Activated CD4-positive, alpha-beta memory T cell treated with anti-CD3 and anti-CD28 coated beads for 36 hours (primary cell): ENCODE results near the gene KRT12. TPM values are rescaled to one million over a fixed set of nuclear protein-coding genes. Genes with fewer than 3 reads are reported as not detected.
A peak's percentile ranks its signal among the peaks of the same experiment; 100 is the strongest.

Experiments used
- CTCF ChIA-PET: fragments of 350-600 bp; sonication (Branson Sonifier 250); formaldehyde crosslinking; loops from one replicate; lab custom pipeline; 2021; ENCODE audit warnings: antibody characterized with exemption, inconsistent platforms; lab: Charles Lee
- POLR2A ChIA-PET: fragments of 350-600 bp; sonication (Branson Sonifier 250); formaldehyde crosslinking; loops from one replicate; lab custom pipeline; 2021; ENCODE audit warnings: antibody characterized with exemption; lab: Charles Lee
- DNase-seq: peaks from one replicate; pipeline ENCODE4 v3.0.0-alpha.2; 2020
- H3K27ac Mint-ChIP-seq: one replicate; pipeline ENCODE4 v1.8.0; 2021; ENCODE audit warnings: mixed read lengths
- H3K27me3 Mint-ChIP-seq: one replicate; pipeline ENCODE4 v1.8.0; 2021; ENCODE audit warnings: mixed read lengths
- H3K36me3 Mint-ChIP-seq: one replicate; pipeline ENCODE4 v1.8.0; 2021; ENCODE audit warnings: mixed read lengths
- H3K4me1 Mint-ChIP-seq: one replicate; pipeline ENCODE4 v1.8.0; 2021; ENCODE audit warnings: low read depth, mixed read lengths
- H3K4me3 Mint-ChIP-seq: one replicate; pipeline ENCODE4 v1.8.0; 2021; ENCODE audit warnings: mild to moderate bottlenecking, mixed read lengths
- H3K9me3 Mint-ChIP-seq: one replicate; pipeline ENCODE4 v1.8.0; 2021; ENCODE audit warnings: mixed read lengths
- intact Hi-C: fragments of 100-400 bp; cut with micrococcal nuclease; formaldehyde crosslinking; loops from one replicate; pipeline ENCODE4 v1.15.1; 2023
- total RNA-seq, 2 experiments: library from RNA; stranded (reverse); gene quantifications; one replicate each; pipeline ENCODE4 v1.2.3, GENCODE V29; 2021

Gene KRT12
- not detected for total RNA-seq

DNA sequence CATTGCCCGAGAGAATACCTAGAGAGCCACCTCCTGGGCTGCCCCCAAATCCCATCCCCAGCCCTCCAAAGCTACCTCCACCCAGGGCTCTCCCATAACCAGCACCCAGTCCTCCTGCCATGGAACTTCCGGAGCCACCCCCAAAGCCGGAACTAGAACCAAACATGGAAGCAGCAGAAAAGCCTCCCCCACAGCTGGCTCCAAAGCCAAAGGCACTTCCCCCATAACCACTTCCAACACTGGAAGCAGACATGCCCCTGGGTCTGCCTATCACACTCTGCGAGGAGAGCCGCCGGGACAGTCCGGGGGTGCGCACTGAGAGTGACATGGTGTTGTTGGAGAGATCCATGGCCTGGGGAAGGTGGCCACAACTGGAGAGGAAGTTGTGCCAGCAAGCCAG is at the start of gene KRT12:
Gene KRT12, minus strand, starts transcription at position 386 of the 400 bp plus-strand sequence. Its CDS starts 37 bp downstream, at position 349.
- no peaks in the 10 kb centered on the region for H3K36me3 Mint-ChIP-seq
- no peaks in the 10 kb centered on the region for H3K9me3 Mint-ChIP-seq
- peaks cover 11% of the 10 kb centered on the region for H3K27me3 Mint-ChIP-seq
- H3K4me3 Mint-ChIP-seq, result no peak within 1 kb of the TSS
- H3K27ac Mint-ChIP-seq, result no peak within 1 kb of the TSS
- intact Hi-C loops, result no loop called here
- POLR2A ChIA-PET, result no interaction called here
- CTCF ChIA-PET, result interaction anchor here (0.9 kb wide), 1 partner anchor 10 kb away, joined by 3 read pairs; no protein-coding TSS in a partner anchor
- DNase-seq, result no peak
- H3K4me1 Mint-ChIP-seq, result no peaks in the 10 kb centered on the region

DNA sequence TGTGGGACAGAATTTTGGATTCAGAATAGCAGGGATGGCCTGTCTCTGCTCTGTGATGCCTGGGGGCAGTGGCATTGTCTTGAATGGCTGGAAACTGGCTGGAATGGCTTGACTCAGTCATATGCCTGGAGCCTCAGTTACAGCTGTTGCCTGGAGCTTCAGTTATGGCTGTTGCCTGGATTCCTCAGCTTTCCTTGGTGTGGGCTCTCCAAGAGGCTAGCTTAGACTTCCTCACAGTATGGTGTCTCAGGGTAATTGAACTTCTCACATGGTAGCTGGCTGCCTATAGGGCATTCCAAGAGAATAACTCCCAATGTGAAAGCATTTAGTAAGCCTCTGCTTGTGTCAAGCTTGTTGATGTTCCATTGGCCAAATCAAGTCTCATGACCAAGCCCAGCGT is 49.3 kb upstream of the KRT12 start:
- ChIA-PET CTCF (interaction anchor here (1.0 to 2.0 kb wide), 6 partner anchors 634 to 749 kb away, joined by 3 to 5 read pairs (median 4); no protein-coding TSS in a partner anchor), POLR2A (no interaction called here)
- no peak overlapping the region for H3K4me3 Mint-ChIP-seq

DNA sequence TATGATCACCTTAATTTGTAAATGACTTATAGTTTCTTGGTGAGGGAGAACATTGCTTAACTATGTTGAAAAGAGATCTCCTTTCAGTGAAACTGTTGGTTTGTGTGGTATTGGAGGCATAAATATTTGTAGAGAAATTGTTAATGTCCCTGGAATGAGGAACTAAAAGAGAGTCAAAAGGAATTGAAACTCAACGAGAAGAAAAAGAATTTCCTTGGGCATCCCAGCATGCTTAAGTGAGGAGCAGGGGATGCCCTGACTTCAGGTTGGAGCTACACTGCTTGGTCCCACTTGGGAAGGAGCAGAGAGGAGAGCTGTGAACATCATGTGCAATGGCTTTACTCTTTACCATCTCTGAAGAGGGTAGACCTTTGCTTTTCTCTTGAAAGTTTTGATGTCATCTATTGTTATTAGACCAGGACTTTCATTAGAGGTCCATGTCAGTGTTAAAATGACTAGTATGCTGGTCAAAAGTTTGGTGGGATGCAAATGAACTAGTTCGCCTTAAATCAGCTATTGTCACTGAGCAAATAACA is 48.8 kb upstream of the KRT12 start:
- intact Hi-C loops, result loop anchor here (5.0 kb wide), 1 partner anchor 422 kb away; no protein-coding TSS in a partner anchor
- DNase-seq, result no peak
- ChIA-PET POLR2A (interaction anchor here (0.6 kb wide), 1 partner anchor 628 kb away, joined by 3 read pairs; no protein-coding TSS in a partner anchor), CTCF (interaction anchor here (0.6 to 2.0 kb wide), 5 partner anchors 123 to 748 kb away, joined by 3 to 5 read pairs (median 3); no protein-coding TSS in a partner anchor)
- Mint-ChIP-seq H3K27ac (no peak overlapping the region), H3K27me3 (peaks cover 3% of the 10 kb centered on the region), H3K36me3 (no peaks in the 10 kb centered on the region), H3K4me1 (peaks cover 7% of the 10 kb centered on the region), H3K9me3 (no peaks in the 10 kb centered on the region), H3K4me3 (no peak overlapping the region)

More for the DNA sequence above, 49.3 kb upstream of the KRT12 start:
- no peak overlapping the region for H3K27ac Mint-ChIP-seq
- no peaks in the 10 kb centered on the region for H3K9me3 Mint-ChIP-seq
- intact Hi-C loops, result loop anchor here (5.0 kb wide), 1 partner anchor 421 kb away; no protein-coding TSS in a partner anchor
- peaks cover 11% of the 10 kb centered on the region for H3K4me1 Mint-ChIP-seq
- peaks cover 3% of the 10 kb centered on the region for H3K27me3 Mint-ChIP-seq
- no peaks in the 10 kb centered on the region for H3K36me3 Mint-ChIP-seq
- DNase-seq, result no peak

DNA sequence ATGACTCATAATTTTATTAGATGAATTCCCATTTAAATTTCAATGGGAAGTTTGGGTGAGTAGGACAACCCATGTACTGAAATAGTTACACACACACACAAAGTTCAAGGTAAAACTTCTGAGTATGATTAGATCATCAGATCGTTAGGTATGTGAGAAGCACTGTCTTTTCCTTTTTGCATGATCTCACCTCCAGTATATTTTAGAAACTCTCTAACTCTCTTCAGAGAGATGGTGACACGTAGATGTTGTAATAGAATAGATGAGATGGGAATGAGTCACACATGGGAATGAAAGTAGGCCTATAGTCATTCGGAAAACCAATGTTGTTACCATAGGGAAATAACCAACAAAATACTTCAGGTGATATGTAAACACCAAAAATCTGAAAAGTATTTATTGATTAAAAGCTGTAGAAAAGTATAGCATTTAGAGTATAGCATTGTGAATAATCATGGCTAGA is 48.2 kb upstream of the KRT12 start:
- peaks cover 3% of the 10 kb centered on the region for H3K27me3 Mint-ChIP-seq
- no peak overlapping the region for H3K4me3 Mint-ChIP-seq
- POLR2A ChIA-PET, result interaction anchor here (0.6 kb wide), 1 partner anchor 627 kb away, joined by 3 read pairs; no protein-coding TSS in a partner anchor
- no peak for DNase-seq
- no peak overlapping the region for H3K27ac Mint-ChIP-seq
- no peaks in the 10 kb centered on the region for H3K9me3 Mint-ChIP-seq
- intact Hi-C loops, result loop anchor here (5.0 kb wide), 1 partner anchor 422 kb away; no protein-coding TSS in a partner anchor
- CTCF ChIA-PET, result interaction anchor here (0.6 to 2.0 kb wide), 4 partner anchors 122 to 748 kb away, joined by 3 to 5 read pairs (median 4); no protein-coding TSS in a partner anchor
- H3K36me3 Mint-ChIP-seq, result no peaks in the 10 kb centered on the region
- H3K4me1 Mint-ChIP-seq, result peaks cover 7% of the 10 kb centered on the region

DNA sequence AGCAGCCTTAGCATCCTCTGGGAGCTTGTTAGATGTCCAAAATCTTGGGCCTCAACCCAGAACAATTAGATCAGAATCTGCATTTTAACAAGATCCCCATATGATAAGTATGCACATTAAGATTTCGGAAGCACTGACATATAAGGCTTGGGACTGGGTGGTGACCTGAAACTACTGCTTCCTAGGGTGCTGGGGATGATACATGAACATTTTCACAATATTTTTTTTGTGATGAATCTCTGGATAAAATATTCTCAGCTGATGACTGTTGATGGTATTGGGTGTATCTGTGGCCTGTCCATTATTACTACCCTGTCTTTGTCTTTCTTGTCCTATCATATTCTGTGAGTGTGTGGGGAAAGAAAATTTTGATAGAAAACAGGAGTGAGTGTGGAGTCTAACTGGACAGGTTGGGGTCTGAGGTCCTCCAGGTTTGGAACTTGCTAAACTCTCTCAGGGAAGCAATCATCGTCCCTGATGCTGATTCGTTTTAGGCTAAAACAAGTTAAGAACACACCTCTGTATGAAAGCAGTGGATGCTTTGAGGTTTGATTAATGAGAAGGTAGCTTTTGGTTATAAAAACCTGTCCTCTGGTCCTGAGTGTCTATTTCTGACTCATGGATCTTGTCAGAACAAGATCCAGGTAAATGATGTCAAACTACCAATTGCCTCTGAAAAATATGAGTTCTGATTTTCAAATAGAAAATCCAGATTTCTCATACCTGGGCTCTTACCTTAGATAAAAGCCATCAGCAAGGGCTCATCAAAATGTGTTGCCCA is 47.2 kb upstream of the KRT12 start:
- H3K36me3 Mint-ChIP-seq, result no peaks in the 10 kb centered on the region
- no peaks in the 10 kb centered on the region for H3K9me3 Mint-ChIP-seq
- POLR2A ChIA-PET, result no interaction called here
- CTCF ChIA-PET, result interaction anchor here (0.7 to 2.3 kb wide), 3 partner anchors 415 to 748 kb away, joined by 3 to 12 read pairs (median 6); no protein-coding TSS in a partner anchor
- H3K27ac Mint-ChIP-seq, result no peak overlapping the region
- H3K4me3 Mint-ChIP-seq, result no peak overlapping the region
- peaks cover 7% of the 10 kb centered on the region for H3K4me1 Mint-ChIP-seq
- DNase-seq, result no peak
- intact Hi-C loops, result no loop called here
- H3K27me3 Mint-ChIP-seq, result peaks cover 3% of the 10 kb centered on the region

DNA sequence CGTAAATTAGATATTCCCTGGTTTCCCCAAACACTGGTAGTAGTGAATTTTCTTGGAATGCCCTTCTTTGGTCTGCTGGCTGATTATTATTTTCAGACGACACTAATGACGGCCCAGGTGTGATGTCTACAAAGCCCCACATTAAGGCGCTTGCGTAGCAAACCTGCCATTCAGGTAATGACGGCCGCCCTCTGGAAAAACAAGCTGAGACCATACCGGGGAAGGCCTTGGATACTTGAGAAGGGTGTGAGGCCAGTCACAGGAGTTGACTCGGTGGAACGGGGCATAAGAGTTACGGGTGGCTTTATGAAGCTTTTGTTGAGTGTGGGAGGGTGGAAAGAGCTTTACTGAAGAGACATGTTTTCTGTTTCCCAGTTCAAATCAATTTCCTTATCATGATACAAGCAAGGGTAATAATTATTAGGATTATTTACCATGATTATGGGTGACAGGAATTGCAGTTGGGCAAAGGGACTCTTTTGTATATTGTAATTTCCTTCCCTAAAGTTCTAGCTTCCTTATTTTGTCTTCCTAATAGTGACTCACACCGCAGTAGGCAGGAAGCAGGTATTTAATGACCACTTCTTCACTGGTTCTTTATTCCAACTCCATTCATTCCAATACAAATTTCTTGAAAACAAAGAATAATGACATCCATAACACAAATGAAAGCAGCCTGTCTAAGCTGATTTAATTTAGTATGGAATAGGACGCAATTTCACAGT is 45.6 kb upstream of the KRT12 start:
- H3K4me3 Mint-ChIP-seq, result no peak overlapping the region
- H3K36me3 Mint-ChIP-seq, result no peaks in the 10 kb centered on the region
- peaks cover 7% of the 10 kb centered on the region for H3K4me1 Mint-ChIP-seq
- CTCF ChIA-PET, result interaction anchor here (0.8 to 2.3 kb wide), 3 partner anchors 110 to 750 kb away, joined by 3 to 12 read pairs (median 3); no protein-coding TSS in a partner anchor
- DNase-seq, result no peak
- H3K27ac Mint-ChIP-seq, result no peak overlapping the region
- peaks cover 11% of the 10 kb centered on the region for H3K27me3 Mint-ChIP-seq
- POLR2A ChIA-PET, result no interaction called here
- H3K9me3 Mint-ChIP-seq, result no peaks in the 10 kb centered on the region
- intact Hi-C loops, result no loop called here

DNA sequence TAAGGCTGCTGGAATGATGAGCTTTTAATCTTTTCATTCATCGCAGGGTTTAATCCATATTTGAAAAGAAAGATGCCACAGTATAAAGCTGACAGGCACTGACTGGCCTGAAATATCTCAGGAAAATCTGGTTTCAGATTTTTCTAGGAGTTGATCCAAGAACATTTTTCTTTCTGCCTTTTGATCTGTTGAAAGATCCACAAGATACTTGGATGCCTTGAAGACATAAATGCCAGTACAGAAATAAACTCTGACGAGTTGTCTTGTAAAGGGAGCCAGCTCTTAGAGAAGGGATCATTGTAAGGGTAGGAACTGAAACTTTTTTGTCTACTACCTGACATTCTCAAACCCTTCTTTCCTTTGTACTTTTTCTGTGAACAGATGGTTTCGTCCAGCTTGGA is 43.4 kb upstream of the KRT12 start:
- peaks cover 7% of the 10 kb centered on the region for H3K4me1 Mint-ChIP-seq
- CTCF ChIA-PET, result interaction anchor here (0.8 to 4.3 kb wide), 8 partner anchors 118 to 752 kb away, joined by 3 to 28 read pairs (median 5); partner anchors contain the start of gene KRT35

DNA sequence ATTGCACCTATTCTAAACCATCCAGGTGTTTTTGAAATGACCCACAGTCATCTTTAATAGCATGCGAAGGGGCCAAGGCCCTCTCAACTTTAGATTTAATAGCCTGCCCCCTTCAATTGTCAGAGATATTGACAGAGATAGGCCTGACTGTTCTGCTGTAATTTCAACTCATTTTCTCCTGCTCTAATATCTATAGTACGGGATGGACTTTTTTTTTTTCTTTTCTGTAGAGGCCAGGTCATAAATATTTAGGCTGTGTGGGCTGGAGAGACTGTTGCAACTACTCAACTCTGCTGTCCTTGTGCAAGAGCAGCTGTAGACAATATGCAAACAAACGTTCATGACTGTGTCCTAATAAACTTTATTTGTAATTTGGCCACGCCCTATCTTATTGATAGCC is 42.7 kb upstream of the KRT12 start:
- no peaks in the 10 kb centered on the region for H3K36me3 Mint-ChIP-seq
- intact Hi-C loops, result loop anchor here (1.0 to 5.0 kb wide), 5 partner anchors 413 to 753 kb away; no protein-coding TSS in a partner anchor
- CTCF ChIA-PET, result interaction anchor here (0.6 to 4.3 kb wide), 10 partner anchors 320 to 752 kb away, joined by 3 to 28 read pairs (median 4); partner anchors contain the start of gene KRT35
- no peak for DNase-seq
- peaks cover 23% of the 10 kb centered on the region for H3K27me3 Mint-ChIP-seq
- POLR2A ChIA-PET, result no interaction called here
- no peak overlapping the region for H3K27ac Mint-ChIP-seq
- H3K4me1 Mint-ChIP-seq, result peaks cover 1% of the 10 kb centered on the region
- H3K4me3 Mint-ChIP-seq, result no peak overlapping the region
- no peaks in the 10 kb centered on the region for H3K9me3 Mint-ChIP-seq

More for the DNA sequence above, 43.4 kb upstream of the KRT12 start:
- no peak overlapping the region for H3K4me3 Mint-ChIP-seq
- H3K9me3 Mint-ChIP-seq, result no peaks in the 10 kb centered on the region
- no peak overlapping the region for H3K27ac Mint-ChIP-seq
- peaks cover 20% of the 10 kb centered on the region for H3K27me3 Mint-ChIP-seq
- no peaks in the 10 kb centered on the region for H3K36me3 Mint-ChIP-seq
- intact Hi-C loops, result no loop called here
- no peak for DNase-seq
- POLR2A ChIA-PET, result no interaction called here

DNA sequence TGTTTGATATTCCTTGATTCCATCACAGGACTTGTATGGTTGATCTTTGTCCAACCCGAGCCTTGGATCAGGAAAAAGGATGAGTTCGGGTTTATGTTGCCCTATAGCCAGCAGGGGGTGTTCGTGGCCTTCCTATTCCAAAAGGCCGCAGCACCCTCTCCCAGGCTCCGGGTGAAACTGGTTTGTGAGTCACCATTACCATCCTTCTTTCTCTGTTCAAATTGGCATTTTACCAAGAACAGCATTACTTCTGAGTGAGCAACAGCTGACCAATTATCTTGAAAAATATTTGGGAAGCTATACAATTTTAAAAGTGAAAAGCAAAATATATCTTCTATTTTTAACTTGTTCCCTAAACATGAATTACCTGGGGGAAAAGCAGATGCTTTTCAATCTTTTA is 42.3 kb upstream of the KRT12 start:
- ChIA-PET CTCF (interaction anchor here (0.6 to 4.3 kb wide), 10 partner anchors 319 to 753 kb away, joined by 3 to 28 read pairs (median 4); partner anchors contain the start of gene KRT35), POLR2A (no interaction called here)
- DNase-seq, result peak; percentile 71
- Mint-ChIP-seq H3K4me3 (no peak overlapping the region), H3K9me3 (no peaks in the 10 kb centered on the region), H3K4me1 (no peaks in the 10 kb centered on the region), H3K27me3 (peaks cover 24% of the 10 kb centered on the region), H3K27ac (no peak overlapping the region), H3K36me3 (no peaks in the 10 kb centered on the region)
- intact Hi-C loops, result loop anchor here (1.0 to 5.0 kb wide), 5 partner anchors 413 to 753 kb away; no protein-coding TSS in a partner anchor

DNA sequence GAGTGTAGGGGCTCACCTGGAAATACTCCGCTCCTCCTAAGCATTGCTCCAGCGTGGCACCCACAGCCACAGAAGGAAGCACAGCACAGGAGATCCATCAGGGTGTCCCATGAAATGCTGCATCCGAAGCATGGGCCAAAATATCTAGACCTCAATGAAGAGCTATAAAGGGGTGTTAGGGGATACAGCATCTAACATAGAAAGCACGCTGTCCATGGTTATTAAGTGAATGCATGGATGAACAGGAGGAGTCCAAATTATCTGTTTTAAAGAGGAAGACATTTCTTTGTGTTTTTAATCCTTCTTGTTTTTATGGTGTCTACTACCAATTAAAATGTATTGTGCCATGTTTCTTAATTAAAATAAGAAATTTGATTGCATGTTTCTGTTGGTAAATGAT is 39.6 kb upstream of the KRT12 start:
- intact Hi-C loops, result loop anchor here (5.0 kb wide), 1 partner anchor 756 kb away; no protein-coding TSS in a partner anchor
- Mint-ChIP-seq H3K4me1 (no peaks in the 10 kb centered on the region), H3K4me3 (no peak overlapping the region), H3K36me3 (no peaks in the 10 kb centered on the region), H3K27me3 (peaks cover 20% of the 10 kb centered on the region), H3K27ac (no peak overlapping the region), H3K9me3 (no peaks in the 10 kb centered on the region)
- POLR2A ChIA-PET, result no interaction called here
- no peak for DNase-seq
- CTCF ChIA-PET, result interaction anchor here (0.7 to 1.4 kb wide), 4 partner anchors 402 to 755 kb away, joined by 3 to 6 read pairs (median 4); no protein-coding TSS in a partner anchor

DNA sequence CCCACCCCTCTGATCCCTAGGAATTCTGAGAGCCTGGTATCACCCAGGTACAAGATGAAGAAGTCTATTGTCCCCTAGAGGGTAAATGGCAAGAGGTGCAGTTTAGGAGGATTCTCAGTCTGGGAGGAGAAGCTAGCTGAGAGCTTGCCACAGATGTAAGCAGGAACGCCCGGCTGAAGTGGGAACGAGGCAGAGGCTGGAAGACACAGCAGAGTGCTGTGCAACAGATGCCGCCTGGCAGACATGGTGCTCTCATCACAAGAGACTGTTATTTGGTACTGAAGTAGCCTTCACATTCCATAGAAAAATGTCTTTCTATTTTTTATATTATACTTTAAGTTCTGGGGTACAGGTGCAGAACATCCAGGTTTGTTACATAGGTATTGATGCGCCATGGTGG is 38.3 kb upstream of the KRT12 start:
- DNase-seq, result no peak
- intact Hi-C loops, result loop anchor here (5.0 kb wide), 1 partner anchor 757 kb away; no protein-coding TSS in a partner anchor
- POLR2A ChIA-PET, result no interaction called here
- Mint-ChIP-seq H3K9me3 (no peaks in the 10 kb centered on the region), H3K4me1 (no peaks in the 10 kb centered on the region), H3K36me3 (no peaks in the 10 kb centered on the region), H3K27me3 (peaks cover 24% of the 10 kb centered on the region), H3K27ac (no peak overlapping the region), H3K4me3 (no peak overlapping the region)
- CTCF ChIA-PET, result interaction anchor here (1.0 kb wide), 1 partner anchor 743 kb away, joined by 3 read pairs; no protein-coding TSS in a partner anchor
